ENCODE data around the gene TANC1. TPM values are rescaled to one million over a fixed set of nuclear protein-coding genes. Genes with fewer than 3 reads are reported as not detected.

Gene TANC1
- total RNA-seq, 1 donor from 2014 or later, result 56.2 TPM

- DNase-seq (no peak), ATAC-seq (ENCODE audit: poor library complexity) (no peak)
- intact Hi-C loops (cut with DNase I), result no loop called here
Observed at GRCh38 chr2:159209341-159210306, 241.2 kb downstream of the TANC1 start.

GRCh38 chr2:159211447-159212396 lies 243.3 kb downstream of the TANC1 start:
- intact Hi-C loops (cut with DNase I), result no loop called here
- DNase-seq (no peak), ATAC-seq (ENCODE audit: poor library complexity) (no peak)

- DNase-seq (no peak), ATAC-seq (ENCODE audit: poor library complexity) (no peak)
- intact Hi-C loops (cut with DNase I), result no loop called here
Observed at GRCh38 chr2:159213296-159213695, 244.9 kb downstream of the TANC1 start.

- no peak for DNase-seq
- no peak for ATAC-seq (ENCODE audit: poor library complexity)
- intact Hi-C loops (cut with DNase I), result no loop called here
Observed at GRCh38 chr2:159214325-159214865, 246.0 kb downstream of the TANC1 start.

- intact Hi-C loops (cut with DNase I), result no loop called here
- ATAC-seq (ENCODE audit: poor library complexity), result no peak
- DNase-seq, result no peak
Observed at GRCh38 chr2:159215116-159215515, 246.7 kb downstream of the TANC1 start.

GRCh38 chr2:159217676-159218075 lies 249.2 kb downstream of the TANC1 start:
- intact Hi-C loops (cut with DNase I), result no loop called here
- ATAC-seq (ENCODE audit: poor library complexity) (no peak), DNase-seq (no peak)

GRCh38 chr2:159218389-159218788 lies 249.9 kb downstream of the TANC1 start:
- DNase-seq (no peak), ATAC-seq (ENCODE audit: poor library complexity) (no peak)
- intact Hi-C loops (cut with DNase I), result no loop called here

GRCh38 chr2:159219394-159219998 lies 251.1 kb downstream of the TANC1 start:
- intact Hi-C loops (cut with DNase I), result no loop called here
- DNase-seq, result no peak
- no peak for ATAC-seq (ENCODE audit: poor library complexity)

- DNase-seq, result no peak
- intact Hi-C loops (cut with DNase I), result no loop called here
- ATAC-seq (ENCODE audit: poor library complexity), result peak; percentile 28
Observed at GRCh38 chr2:159224061-159224813, 255.8 kb downstream of the TANC1 start.

- intact Hi-C loops (cut with DNase I), result no loop called here
- ATAC-seq (ENCODE audit: poor library complexity) (no peak), DNase-seq (peak; percentile 57)
Observed at GRCh38 chr2:159225025-159226016, 256.9 kb downstream of the TANC1 start.

GRCh38 chr2:159226059-159226461 lies 257.6 kb downstream of the TANC1 start:
- no peak for ATAC-seq (ENCODE audit: poor library complexity)
- intact Hi-C loops (cut with DNase I), result no loop called here
- DNase-seq, result no peak

GRCh38 chr2:159226608-159227385 lies 258.4 kb downstream of the TANC1 start:
- DNase-seq (no peak), ATAC-seq (ENCODE audit: poor library complexity) (no peak)
- intact Hi-C loops (cut with DNase I), result no loop called here

GRCh38 chr2:159227467-159227866 lies 259.0 kb downstream of the TANC1 start:
- ATAC-seq (ENCODE audit: poor library complexity), result no peak
- DNase-seq, result no peak
- intact Hi-C loops (cut with DNase I), result no loop called here

GRCh38 chr2:159228081-159228581 lies 259.7 kb downstream of the TANC1 start:
- intact Hi-C loops (cut with DNase I), result no loop called here
- no peak for ATAC-seq (ENCODE audit: poor library complexity)
- DNase-seq, result no peak

- no peak for DNase-seq
- intact Hi-C loops (cut with DNase I), result no loop called here
- ATAC-seq (ENCODE audit: poor library complexity), result peak; percentile 18
Observed at GRCh38 chr2:159229476-159230144, 261.2 kb downstream of the TANC1 start.

Measured in Right ventricle myocardium superior (tissue), 1 donor.